ENCODE measurements around the gene ARG2.
"Not testable (repeated sequence)": the region's sequence is repeated elsewhere in the genome, so short reads cannot be mapped to it uniquely, and the experiment has no call there.

Gene ARG2

GRCh38 chr14:67586369-67586768 is 33.4 kb upstream of the ARG2 start:
- no peak for DNase-seq

- no peak for DNase-seq
These were observed 30.4 kb upstream of the ARG2 start for GRCh38 chr14:67589204-67589770.

- DNase-seq = not testable (repeated sequence)
These were observed 26.1 kb upstream of the ARG2 start for GRCh38 chr14:67593650-67594049.

- DNase-seq = no peak
These were observed 24.3 kb upstream of the ARG2 start for GRCh38 chr14:67595392-67595791.

GRCh38 chr14:67599698-67600561 is 19.8 kb upstream of the ARG2 start, which contains the start of gene PIGH:
PIGH (minus strand) TSS chr14:67600268; CDS start chr14:67600203, 65 bp downstream.
- DNase-seq = peak; percentile 94

- DNase-seq = not testable (repeated sequence)
These were observed 19.2 kb upstream of the ARG2 start for GRCh38 chr14:67600562-67600974.

GRCh38 chr14:67602076-67602475 is 17.6 kb upstream of the ARG2 start:
- no peak for DNase-seq

GRCh38 chr14:67602995-67603545 is 16.6 kb upstream of the ARG2 start:
- no peak for DNase-seq

GRCh38 chr14:67607646-67608045 is 12.1 kb upstream of the ARG2 start:
- DNase-seq = no peak

- DNase-seq = no peak
These were observed 9.9 kb upstream of the ARG2 start for GRCh38 chr14:67609642-67610310.

GRCh38 chr14:67610491-67610890 is 9.2 kb upstream of the ARG2 start:
- DNase-seq = no peak

GRCh38 chr14:67618617-67619063 is 1.1 kb upstream of the ARG2 start:
- no peak for DNase-seq

- no peak for DNase-seq
These were observed 581 bp downstream of the ARG2 start for GRCh38 chr14:67620217-67620785.

GRCh38 chr14:67622675-67623074 is 3.0 kb downstream of the ARG2 start:
- no peak for DNase-seq

GRCh38 chr14:67623114-67623513 is 3.4 kb downstream of the ARG2 start:
- no peak for DNase-seq

GRCh38 chr14:67626131-67626530 is 6.4 kb downstream of the ARG2 start:
- not testable (repeated sequence) for DNase-seq

GRCh38 chr14:67627519-67627918 is 7.8 kb downstream of the ARG2 start:
- DNase-seq = no peak

- DNase-seq = no peak
These were observed 10.5 kb downstream of the ARG2 start for GRCh38 chr14:67630186-67630585.

GRCh38 chr14:67630938-67631337 is 11.2 kb downstream of the ARG2 start:
- DNase-seq = no peak

GRCh38 chr14:67633451-67634147 is 13.9 kb downstream of the ARG2 start:
- DNase-seq = no peak

GRCh38 chr14:67636361-67636919 is 16.7 kb downstream of the ARG2 start:
- DNase-seq = no peak

- DNase-seq = no peak
These were observed 18.9 kb downstream of the ARG2 start for GRCh38 chr14:67638642-67639041.

Data from stimulated activated CD4-positive, alpha-beta T cell treated with anti-CD3 and anti-CD28 coated beads, Interleukin-12 subunit alpha, Interleukin-12 subunit beta, amount 100 ng/mL, for 4 hours (primary cell).